COLO829 (cell line): ENCODE results near the gene PNRC1.
"Not testable (repeated sequence)": the region's sequence is repeated elsewhere in the genome, so short reads cannot be mapped to it uniquely, and the experiment has no call there.

Experiments
- DNase-seq: peaks from one replicate; pipeline ENCODE4 v3.0.0; 2012; ENCODE audit warnings: low spot score

PNRC1 gene

DNA sequence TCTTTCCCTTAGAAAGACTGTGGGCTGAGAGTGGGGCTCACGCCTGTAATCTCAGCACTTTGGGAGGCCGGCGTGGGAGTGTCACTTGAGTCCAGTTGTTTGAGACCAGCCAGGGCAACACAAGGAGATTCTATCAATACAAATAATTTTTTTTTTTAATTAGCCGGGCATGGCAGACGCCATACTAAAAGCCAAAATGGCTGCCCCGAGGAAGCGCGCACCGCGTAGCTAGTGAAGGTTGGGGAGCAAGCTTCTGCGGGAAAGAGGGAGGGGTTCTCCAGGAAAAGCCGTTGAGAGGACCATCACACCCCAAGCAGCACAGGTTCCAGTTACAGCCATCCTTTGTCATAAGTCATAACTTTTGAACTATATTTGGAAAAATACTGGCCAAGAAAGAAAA lies 21.3 kb upstream of the PNRC1 start:
- DNase-seq, result no peak

DNA sequence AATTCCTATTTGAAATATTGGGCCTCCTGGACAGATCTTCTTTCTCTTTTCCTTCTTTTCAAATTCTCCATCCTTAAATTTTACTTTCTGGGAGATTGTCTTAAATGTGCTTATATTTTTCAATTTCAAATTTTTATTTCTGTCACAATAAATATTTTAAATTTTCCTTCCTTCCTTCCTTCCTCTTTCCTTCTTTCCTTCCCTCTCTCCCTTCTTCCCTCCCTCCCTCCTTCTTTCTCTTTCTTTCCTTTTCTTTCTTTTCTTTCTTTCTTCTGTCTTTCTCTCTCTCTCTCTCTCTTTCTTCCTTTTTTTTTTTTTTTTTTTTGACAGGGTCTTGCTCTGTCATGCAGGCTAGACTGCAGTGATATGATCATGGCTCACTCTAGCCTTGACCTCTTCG lies 16.7 kb upstream of the PNRC1 start:
- no peak for DNase-seq

DNA sequence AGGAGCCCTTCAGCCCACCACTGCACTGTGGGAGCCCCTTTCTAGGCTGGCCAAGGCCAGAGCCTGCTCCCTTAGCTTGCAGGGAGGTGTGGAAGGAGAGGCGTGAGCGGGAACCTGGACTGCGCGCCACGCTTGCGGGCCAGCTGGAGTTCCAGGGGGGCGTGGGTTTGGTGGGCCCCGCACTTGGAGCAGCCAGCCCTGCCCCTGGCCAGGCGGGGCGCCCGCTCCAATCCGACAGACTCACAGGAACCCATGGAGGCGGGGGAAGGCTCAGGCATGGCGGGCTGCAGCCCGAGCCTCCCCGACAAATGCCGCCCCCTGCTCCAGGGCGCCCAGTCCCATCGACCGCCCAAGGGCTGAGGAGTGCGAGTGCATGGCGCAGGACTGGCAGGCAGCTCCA lies 15.6 kb upstream of the PNRC1 start:
- not testable (repeated sequence) for DNase-seq

DNA sequence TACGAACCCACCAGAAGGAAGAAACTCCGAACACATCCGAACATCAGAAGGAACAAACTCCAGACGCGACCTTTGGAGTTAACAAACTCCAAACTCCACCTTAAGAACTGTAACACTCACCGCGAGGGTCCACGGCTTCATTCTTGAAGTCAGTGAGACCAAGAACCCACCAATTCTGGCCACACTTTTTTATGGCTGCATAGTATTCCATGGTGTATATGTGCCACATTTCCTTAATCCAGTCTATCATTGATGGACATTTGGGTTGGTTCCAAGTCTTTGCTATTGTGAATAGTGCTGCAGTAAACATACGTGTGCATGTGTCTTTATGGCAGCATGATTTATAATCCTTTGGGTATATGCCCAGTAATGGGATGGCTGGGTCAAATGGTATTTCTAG lies 14.4 kb upstream of the PNRC1 start:
- DNase-seq, result not testable (repeated sequence)

GRCh38 chr6:89066940-89067646 lies 13.5 kb upstream of the PNRC1 start:
- DNase-seq, result no peak

GRCh38 chr6:89067796-89068195 lies 12.8 kb upstream of the PNRC1 start:
- no peak for DNase-seq

- DNase-seq, result no peak
Measured at GRCh38 chr6:89068695-89069094, 11.9 kb upstream of the PNRC1 start.

- no peak for DNase-seq
Measured at GRCh38 chr6:89069536-89070163, 10.9 kb upstream of the PNRC1 start.

DNA sequence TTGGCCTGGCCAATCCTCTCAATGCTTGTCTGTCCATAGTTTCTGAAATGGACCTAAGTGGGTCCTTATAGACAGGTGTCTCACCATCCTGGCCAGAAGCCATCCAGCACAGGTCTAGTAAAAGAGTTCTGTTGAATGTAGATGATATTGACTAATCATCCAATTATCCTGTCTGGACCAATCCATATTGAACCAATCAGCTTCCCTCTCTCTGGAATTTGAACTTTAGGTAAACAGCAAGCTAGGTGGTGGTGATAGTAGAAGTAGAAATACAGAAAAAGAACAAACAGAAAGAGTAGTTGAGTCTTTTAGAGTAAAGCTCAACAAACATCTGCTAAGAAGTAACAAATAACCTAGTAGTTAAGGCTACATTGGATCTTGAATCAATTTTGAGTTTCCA lies 9.5 kb upstream of the PNRC1 start:
- no peak for DNase-seq

DNA sequence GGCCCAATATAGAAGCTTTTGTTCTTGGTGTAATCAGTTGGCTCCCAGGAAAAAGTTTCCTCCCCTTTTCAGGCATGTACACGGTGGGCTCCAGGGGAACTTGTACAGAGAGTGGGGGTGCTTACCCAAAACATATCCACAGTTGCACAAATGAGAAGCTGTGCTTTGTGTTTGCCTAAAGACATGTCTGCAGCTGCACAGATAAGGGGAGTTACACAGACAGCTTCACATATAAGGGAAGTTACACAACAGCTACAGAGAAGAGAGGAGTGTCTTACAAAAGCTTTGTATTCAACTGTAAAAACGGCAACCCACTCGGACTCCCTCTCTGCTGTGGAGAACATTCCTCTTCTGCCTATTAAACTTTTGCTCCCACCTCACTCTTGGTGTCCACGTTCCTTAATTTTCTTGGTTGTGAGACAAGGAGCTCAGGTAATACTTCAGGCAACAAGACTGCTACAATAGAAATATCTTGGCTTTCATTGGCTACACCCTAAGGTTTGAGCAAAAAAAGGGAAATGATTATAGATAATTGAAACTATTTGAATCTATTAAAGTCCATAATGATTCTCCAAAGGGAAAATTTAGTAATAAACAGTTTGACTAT lies 7.4 kb upstream of the PNRC1 start:
- DNase-seq, result no peak

GRCh38 chr6:89073840-89074239 lies 6.7 kb upstream of the PNRC1 start:
- no peak for DNase-seq

DNA sequence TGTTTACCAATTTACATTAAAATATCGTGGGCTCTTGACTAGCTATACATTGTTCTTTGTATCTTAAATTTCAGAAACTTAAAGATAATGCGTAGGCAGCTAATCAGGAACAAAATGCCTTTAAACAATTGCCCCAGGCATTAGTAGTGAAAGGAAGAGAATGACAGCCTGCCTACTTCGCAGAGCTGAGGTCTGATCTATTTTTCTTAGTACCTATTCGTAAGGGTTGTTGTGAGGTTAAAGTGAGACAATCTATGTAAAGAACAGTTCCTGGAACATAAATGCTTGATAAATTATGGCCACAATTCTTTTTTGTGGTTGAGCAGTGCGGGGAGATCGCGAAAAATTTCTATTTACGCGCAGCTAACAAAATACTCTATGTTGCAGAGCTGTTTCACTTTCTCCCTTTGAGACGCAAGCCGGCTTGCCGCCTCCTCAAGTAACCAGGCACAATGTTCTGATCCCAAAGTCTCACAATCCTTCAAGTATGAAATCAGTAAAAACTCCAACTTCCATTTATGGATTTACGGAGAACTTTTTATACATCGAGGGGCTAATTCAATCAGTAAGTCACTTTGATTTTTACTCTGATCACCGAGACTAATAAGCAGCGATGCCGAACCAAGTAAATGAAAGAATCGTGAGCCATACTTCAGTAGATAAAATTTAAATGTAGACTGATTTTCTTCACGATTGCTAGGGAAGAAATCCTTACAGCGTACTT lies 878 bp upstream of the PNRC1 start:
- no peak for DNase-seq

DNA sequence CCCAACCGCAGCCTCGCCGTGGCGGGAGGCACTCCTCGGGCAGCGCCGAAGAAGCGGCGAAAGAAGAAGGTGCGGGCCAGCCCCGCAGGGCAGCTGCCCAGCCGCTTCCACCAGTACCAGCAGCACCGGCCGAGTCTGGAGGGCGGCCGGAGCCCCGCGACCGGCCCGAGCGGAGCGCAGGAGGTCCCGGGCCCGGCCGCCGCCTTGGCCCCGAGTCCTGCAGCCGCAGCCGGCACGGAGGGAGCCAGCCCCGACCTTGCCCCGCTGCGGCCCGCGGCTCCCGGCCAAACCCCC lies 525 bp downstream of the PNRC1 start:
- DNase-seq, result no peak

- DNase-seq, result peak; percentile 83
Measured at GRCh38 chr6:89081423-89082322, 1.1 kb downstream of the PNRC1 start.

DNA sequence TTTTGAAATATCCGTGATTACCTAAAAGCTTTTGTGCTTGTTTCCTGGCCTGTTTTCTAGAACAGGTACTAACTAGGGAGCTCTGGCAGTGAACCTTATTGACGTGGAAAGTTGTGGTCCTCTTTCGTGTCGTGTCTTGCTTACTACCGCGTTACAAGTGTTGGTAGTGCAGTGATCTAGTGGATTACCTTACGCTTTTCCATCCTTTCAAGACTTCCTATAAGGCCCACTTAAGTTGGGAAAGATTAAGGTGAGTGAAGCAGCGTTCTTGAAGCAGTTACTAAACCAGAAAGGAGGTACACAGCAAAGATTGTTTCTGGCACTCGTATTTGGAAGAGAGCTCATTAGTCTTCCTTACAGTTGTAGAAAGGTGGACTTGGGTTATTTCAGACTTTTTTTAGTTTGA lies 1.9 kb downstream of the PNRC1 start:
- no peak for DNase-seq

- DNase-seq, result no peak
Measured at GRCh38 chr6:89084542-89084941, 4.0 kb downstream of the PNRC1 start.

DNA sequence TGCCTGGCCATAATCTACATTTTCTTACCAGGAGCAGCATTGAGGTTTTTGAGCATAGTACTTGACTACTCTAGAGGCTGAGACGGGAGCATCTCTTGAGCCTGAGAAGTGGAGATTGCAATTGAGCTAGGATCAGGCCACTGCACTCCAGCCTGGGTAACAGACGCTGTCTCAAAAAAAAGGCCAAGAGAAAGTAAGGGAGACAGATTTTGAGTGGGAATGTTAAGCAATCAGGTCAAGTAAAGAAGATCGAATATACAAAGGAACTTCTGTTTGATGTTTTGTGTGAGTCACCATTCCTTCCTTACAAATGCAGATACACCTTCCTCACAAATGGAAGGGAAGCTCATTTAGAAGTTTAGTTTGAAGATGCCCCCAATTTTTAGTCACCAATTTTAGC lies 4.4 kb downstream of the PNRC1 start:
- no peak for DNase-seq

DNA sequence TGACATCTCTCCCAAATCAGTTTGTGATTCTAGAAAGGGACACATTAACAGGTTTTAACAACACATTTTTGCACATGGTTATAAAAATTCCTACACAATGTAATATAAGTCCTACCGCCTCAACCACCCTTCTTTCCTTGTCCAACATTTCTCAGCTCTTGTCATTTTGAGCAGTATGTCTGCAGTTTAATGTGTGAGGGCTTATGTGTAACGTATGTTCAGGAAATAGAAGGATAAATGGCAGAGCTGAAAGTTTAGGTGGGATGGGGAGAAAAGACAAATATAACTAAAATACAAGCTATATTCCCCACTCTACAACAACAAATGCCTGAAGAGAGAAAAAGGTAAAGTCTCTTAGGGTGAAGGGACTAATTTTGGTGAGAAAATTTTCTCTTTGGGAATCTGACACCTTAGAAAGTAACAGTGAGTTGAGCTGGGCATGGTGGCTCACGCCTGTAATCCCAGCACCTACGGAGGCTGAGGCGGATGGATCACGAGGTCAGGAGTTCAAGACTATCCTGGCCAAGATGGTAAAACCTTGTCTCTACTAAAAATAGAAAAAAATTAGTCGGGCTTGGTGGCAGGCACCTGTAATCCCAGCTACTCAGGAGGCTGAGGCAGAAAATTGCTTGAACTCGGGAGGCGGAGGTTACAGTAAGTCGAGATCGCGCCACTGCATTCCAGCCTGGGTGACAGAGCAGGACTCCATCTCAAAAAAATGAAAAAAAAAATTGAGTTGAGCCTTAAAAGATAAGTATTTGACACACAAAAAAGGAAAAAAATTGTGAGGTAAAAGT lies 5.1 kb downstream of the PNRC1 start:
- DNase-seq, result no peak

- no peak for DNase-seq
Measured at GRCh38 chr6:89087881-89088280, 7.3 kb downstream of the PNRC1 start.

- DNase-seq, result no peak
Measured at GRCh38 chr6:89098461-89098860, 17.9 kb downstream of the PNRC1 start.

DNA sequence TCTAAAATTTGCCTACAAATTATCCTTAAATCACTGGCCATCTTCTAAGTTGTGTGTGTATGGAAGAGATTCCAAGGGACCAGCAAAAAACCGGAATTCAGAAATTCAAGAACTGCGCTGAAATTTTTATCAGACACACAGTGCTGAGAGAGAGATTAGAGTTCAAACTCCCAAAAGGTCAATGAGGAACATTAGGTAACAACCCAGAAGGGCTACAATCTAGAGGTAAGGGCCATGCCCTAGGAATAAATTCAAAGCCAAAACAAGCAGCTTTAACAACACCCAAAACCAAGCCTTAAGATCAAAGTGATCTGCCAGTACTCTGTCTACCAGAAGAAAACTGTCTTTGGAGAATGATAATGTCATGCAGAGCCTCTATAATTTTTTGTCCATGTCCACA lies 19.6 kb downstream of the PNRC1 start:
- DNase-seq, result no peak
